Peyer's patch (tissue), 4 donors: ENCODE results near the gene LDB3.

Source experiments
- POLR2A ChIP-seq, 2 donors: fragments of 450-650 bp; IDR thresholded peaks; one replicate each; pipeline ENCODE4 v1.5.1; 2017; ENCODE audit warnings: antibody characterized with exemption in 2 of 2, mild to moderate bottlenecking in 2 of 2, moderate library complexity in 2 of 2
- TF ChIP-seq, protein P1 (sequence below), 6 experiments: fragments of 450-650 bp in 4 of 6; fragments of 200-600 bp in 2 of 6; sonication (generic) in 1 of 6; IDR thresholded peaks; one replicate each; pipeline ENCODE4 v1.5.1; 2017 to 2019; ENCODE audit warnings: antibody characterized with exemption in 6 of 6, mild to moderate bottlenecking in 3 of 6, moderate library complexity in 1 of 6

DNA sequence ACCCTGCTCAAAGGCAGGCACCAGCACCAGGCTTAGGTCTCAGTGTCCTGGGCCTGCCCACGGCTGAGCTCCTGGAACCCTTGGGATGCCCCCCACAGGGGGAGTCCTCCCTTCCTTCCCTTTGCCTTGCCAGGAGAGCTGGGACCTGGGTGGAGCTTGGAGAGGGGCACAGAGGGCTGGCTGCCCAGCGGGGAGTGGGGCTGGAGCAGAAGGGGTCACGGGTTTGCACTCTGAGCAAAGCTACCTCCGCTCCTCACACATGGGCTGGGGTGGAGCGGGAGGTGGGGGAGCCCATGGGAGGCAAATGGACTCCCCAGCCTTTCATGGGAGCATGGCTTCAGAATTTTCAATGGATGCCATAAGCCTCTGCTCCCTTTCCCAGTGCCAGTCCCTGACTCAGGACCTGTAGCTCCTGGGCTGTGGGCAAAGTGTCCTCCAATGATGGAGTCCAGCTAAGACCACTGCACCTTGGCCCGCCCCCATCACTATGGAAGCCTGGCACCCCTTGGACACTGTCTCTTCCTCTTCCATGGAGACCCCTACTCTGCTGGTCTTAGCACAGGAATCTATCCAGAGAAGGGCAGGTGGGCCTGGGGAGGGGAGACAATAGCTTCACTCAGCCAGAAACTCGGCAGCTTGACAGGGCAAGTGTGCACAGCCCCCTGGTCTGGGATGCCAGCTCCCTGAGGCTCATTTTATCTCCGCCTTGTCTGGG, 39.9 kb downstream of the LDB3 start:
- TF ChIP-seq, protein P1, sequence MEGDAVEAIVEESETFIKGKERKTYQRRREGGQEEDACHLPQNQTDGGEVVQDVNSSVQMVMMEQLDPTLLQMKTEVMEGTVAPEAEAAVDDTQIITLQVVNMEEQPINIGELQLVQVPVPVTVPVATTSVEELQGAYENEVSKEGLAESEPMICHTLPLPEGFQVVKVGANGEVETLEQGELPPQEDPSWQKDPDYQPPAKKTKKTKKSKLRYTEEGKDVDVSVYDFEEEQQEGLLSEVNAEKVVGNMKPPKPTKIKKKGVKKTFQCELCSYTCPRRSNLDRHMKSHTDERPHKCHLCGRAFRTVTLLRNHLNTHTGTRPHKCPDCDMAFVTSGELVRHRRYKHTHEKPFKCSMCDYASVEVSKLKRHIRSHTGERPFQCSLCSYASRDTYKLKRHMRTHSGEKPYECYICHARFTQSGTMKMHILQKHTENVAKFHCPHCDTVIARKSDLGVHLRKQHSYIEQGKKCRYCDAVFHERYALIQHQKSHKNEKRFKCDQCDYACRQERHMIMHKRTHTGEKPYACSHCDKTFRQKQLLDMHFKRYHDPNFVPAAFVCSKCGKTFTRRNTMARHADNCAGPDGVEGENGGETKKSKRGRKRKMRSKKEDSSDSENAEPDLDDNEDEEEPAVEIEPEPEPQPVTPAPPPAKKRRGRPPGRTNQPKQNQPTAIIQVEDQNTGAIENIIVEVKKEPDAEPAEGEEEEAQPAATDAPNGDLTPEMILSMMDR (IDR thresholded peaks at IDR 0.05) = no peak
- no peak for TF ChIP-seq POLR2A (IDR thresholded peaks at IDR 0.05)
